Measurements from ENCODE around the gene RXRB.
A peak's percentile ranks its signal among the peaks of the same experiment; 100 is the strongest.

The RXRB gene

DNA sequence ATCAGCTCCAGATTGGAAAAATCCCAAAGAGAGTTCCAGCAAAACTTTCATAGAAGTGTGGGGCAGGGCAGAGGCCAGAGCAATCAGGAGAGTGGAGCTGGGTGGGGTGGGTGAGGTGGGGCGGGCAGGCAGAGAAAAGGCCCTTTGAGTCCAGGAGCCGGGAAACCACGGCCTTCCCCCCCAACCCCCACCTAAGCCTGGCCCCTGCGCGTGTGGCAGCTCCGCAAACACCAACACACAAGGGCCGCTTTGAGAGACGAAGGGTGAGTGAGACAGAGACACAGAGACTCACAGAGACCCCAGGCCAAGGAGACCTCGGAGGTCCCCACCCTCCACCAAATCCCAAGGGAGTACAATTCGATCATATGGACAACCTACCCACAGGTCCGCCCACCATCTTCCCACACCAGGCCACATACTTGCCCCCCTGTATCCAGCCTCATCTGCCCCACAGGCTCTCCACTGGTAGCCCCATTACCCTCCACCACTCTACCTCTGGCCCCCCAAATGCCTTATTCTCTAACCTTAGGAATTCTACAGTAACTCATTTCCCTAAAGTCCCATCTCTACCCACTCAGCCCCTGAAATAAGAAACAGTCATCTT is 9.9 kb downstream of the RXRB start:
- H3K9me3 ChIP-seq (replicated peaks in 1 of 11), result no peaks in the 10 kb centered on the region
- H3K9ac ChIP-seq, result no peak overlapping the region
- H3K27me3 ChIP-seq, result peaks cover 38 to 56% (median 52%) of the 10 kb centered on the region in 11 experiments
- no peak overlapping the region for H3K4me3 ChIP-seq
- no peak overlapping the region for H3K4me2 ChIP-seq
- TF ChIP-seq Cebpa-rat (IDR thresholded peaks at IDR 0.05), result no peak
- peaks cover 20 to 22% (median 21%) of the 10 kb centered on the region in 11 experiments for H3K36me3 ChIP-seq
- H3K27ac ChIP-seq, result no peak overlapping the region
- peaks cover 7 to 19% (median 13%) of the 10 kb centered on the region in 10 experiments for H3K4me1 ChIP-seq
- peaks cover 0 to 34% (median 20%) of the 10 kb centered on the region in 11 experiments; a peak in 16 of 22 replicates for H4K20me1 ChIP-seq

DNA sequence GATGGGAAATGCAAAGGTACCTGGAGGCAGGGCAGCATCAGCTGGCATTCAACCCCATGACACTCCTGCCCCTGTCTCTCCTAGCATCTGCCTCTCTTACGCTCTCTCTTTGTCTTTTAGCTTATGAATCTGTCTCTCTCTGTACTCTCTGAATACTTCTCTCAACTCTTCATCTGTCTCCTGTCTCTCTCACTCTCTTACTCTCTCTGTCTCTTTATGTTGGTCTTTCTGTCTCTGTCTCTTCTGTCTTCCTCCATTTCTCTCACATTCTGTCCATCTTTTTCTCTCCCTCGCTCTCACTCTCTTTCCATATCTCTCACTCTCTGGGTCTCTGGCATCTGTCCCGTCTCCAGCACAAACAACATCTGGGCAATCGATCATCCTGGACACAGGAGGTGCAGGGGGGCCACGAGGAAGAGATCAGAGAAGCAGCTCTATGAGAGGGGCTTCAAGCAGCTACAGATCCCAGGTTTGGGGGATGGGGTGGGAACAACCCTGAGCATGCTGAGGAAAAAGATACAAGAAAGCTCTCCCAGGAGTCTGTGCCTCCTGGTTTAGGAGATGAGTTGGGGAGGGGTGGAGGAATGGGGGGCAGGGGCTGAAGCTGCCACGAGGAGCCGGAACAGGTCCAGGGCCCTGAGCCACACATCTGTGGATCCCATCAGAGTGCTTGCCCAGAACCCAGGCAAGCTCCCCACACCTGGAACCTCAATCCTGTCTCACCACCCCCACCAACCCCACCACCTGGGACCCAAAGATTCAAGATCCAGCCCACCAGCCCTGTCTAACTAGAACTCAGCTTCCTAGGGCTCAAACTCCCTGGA is 10.6 kb downstream of the RXRB start:
- peaks cover 38 to 56% (median 52%) of the 10 kb centered on the region in 11 experiments for H3K27me3 ChIP-seq
- no peak overlapping the region for H3K4me2 ChIP-seq
- peaks cover 0 to 1% (median 0%) of the 10 kb centered on the region in 11 experiments; a peak in 1 of 22 replicates for H3K9me3 ChIP-seq (replicated peaks in 1 of 11)
- H4K20me1 ChIP-seq, result peaks cover 0 to 28% (median 14%) of the 10 kb centered on the region in 11 experiments; a peak in 15 of 22 replicates
- no peak overlapping the region for H3K27ac ChIP-seq
- H3K4me1 ChIP-seq, result peaks cover 7 to 19% (median 13%) of the 10 kb centered on the region in 10 experiments
- no peak overlapping the region for H3K9ac ChIP-seq
- H3K36me3 ChIP-seq, result peaks cover 13 to 15% (median 14%) of the 10 kb centered on the region in 11 experiments
- no peak overlapping the region for H3K4me3 ChIP-seq
- TF ChIP-seq Cebpa-rat (IDR thresholded peaks at IDR 0.05), result no peak

DNA sequence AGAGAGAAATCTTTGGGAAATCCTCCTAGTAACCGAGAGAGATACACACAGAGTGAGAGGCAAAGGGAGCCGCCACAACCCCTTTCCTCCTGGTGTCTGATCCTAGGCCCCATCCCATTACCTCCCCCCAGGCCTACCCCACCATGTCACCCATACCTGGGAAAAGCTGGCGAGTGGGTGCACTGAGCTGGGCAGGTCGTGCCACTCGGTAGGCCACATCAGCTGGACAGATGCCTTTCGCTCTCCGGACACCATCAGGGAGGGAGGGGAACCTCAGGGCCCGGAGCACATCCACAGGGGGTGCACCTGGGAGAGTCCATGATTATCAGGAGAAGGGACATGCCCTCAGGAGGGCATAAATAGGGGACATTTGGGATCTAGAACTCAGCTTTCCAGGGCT is 11.3 kb downstream of the RXRB start:
- Histone ChIP-seq H3K4me1 (peaks cover 7 to 21% (median 14%) of the 10 kb centered on the region in 10 experiments), H3K9ac (no peak overlapping the region), H3K4me2 (no peak overlapping the region), H3K9me3 (replicated peaks in 1 of 11) (peaks cover 0 to 8% (median 3%) of the 10 kb centered on the region in 11 experiments; a peak in 10 of 22 replicates), H3K27me3 (peaks cover 38 to 54% (median 52%) of the 10 kb centered on the region in 11 experiments), H3K4me3 (no peak overlapping the region), H3K27ac (no peak overlapping the region), H4K20me1 (peaks cover 0 to 24% (median 9%) of the 10 kb centered on the region in 11 experiments; a peak in 15 of 22 replicates), H3K36me3 (peaks cover 6 to 8% (median 7%) of the 10 kb centered on the region in 11 experiments; a peak in 21 of 22 replicates)
- no peak for TF ChIP-seq Cebpa-rat (IDR thresholded peaks at IDR 0.05)

DNA sequence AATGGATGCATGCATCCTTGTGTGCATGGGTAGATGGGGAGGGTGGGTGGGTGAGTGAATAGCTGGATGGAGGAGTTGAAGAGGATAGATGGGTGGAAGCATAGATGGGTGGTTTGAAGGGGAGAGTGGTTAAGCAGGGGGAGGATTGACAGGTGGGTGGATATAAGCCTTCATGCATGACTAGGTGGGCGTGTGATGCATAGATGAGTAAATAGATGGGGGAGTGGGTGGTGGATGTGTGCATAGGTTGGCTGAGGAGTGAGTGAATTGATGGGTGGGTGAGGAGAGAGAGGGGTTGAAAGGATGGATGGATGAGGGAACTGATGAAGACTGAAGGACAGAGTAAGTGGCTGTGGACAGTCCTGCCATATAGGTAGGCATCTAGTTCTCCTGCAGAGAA is 12.7 kb downstream of the RXRB start:
- Histone ChIP-seq H3K4me1 (peaks cover 12 to 31% (median 24%) of the 10 kb centered on the region in 10 experiments), H3K4me3 (no peak overlapping the region), H3K4me2 (no peak overlapping the region), H3K9ac (no peak overlapping the region), H3K9me3 (replicated peaks in 1 of 11) (peaks cover 0 to 21% (median 14%) of the 10 kb centered on the region in 11 experiments; a peak in 14 of 22 replicates), H3K36me3 (no peaks in the 10 kb centered on the region), H3K27ac (no peak overlapping the region), H3K27me3 (peaks cover 27 to 41% (median 39%) of the 10 kb centered on the region in 11 experiments), H4K20me1 (peaks cover 0 to 13% (median 0%) of the 10 kb centered on the region in 11 experiments; a peak in 5 of 22 replicates)
- TF ChIP-seq Cebpa-rat (IDR thresholded peaks at IDR 0.05), result no peak

DNA sequence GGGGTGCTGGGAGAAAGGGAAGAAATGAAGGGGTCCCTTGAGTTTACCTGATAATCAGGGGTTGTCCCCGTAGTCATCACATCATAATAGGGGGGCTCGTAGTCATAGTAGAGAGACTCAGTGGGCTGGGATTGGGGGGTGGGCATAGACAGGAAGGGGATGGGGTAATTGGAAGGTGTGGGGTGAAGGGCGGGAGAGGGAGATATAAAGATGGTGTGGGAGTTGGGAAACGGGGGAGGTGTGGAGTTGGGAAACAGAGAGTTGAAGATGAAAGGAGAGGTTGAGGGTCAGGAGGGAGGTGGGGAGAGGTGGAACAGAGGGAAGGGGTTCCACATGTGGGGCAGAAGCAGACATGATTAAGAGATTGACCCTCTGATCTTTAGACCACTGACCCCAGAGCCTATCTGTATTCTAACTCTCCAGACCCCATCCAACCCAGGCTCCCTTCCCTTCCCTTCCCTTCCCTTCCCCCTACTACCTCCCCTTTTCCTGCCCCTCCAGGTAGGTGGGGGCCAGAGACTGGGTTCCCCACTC is 14.7 kb downstream of the RXRB start:
- H3K4me3 ChIP-seq, result no peak overlapping the region
- TF ChIP-seq Cebpa-rat (IDR thresholded peaks at IDR 0.05), result no peak
- peaks cover 0 to 28% (median 17%) of the 10 kb centered on the region in 11 experiments; a peak in 14 of 22 replicates for H3K9me3 ChIP-seq (replicated peaks in 1 of 11)
- H3K4me2 ChIP-seq, result no peak overlapping the region
- peaks cover 7 to 20% (median 18%) of the 10 kb centered on the region in 11 experiments for H3K27me3 ChIP-seq
- H3K9ac ChIP-seq, result no peak overlapping the region
- peaks cover 5 to 18% (median 14%) of the 10 kb centered on the region in 10 experiments; a peak in 19 of 20 replicates for H3K4me1 ChIP-seq
- no peaks in the 10 kb centered on the region for H4K20me1 ChIP-seq
- H3K36me3 ChIP-seq, result no peaks in the 10 kb centered on the region
- H3K27ac ChIP-seq, result no peak overlapping the region

DNA sequence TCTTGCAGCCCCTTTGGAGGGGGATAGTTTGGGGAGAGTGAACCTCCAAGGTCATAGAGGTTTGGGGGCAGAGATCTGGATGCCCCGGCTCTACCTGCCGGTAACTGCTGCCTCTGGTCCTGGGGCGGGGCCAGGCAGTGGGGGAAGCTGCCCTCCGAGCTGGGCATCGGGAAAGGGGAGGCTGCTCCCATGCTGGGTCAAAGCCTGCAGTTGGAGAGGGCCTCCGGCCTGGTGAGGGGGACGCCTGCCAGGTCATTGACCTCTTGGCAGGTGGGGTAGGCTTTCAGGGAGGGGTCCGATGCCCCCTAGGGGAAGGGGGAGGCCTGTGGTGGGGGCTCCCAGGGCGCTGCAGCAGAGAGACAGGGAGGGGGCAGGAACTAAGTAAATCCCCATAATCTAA is 15.3 kb downstream of the RXRB start:
- H3K27me3 ChIP-seq, result peaks cover 3 to 15% (median 12%) of the 10 kb centered on the region in 11 experiments; a peak in 13 of 22 replicates
- TF ChIP-seq Cebpa-rat (IDR thresholded peaks at IDR 0.05), result no peak
- H3K4me3 ChIP-seq, result no peak overlapping the region
- no peak overlapping the region for H3K9ac ChIP-seq
- no peak overlapping the region for H3K27ac ChIP-seq
- H3K36me3 ChIP-seq, result no peaks in the 10 kb centered on the region
- H4K20me1 ChIP-seq, result no peaks in the 10 kb centered on the region
- peaks cover 5 to 18% (median 14%) of the 10 kb centered on the region in 10 experiments; a peak in 19 of 20 replicates for H3K4me1 ChIP-seq
- H3K9me3 ChIP-seq (replicated peaks in 1 of 11), result peaks cover 0 to 28% (median 17%) of the 10 kb centered on the region in 11 experiments; a peak in 14 of 22 replicates
- no peak overlapping the region for H3K4me2 ChIP-seq

DNA sequence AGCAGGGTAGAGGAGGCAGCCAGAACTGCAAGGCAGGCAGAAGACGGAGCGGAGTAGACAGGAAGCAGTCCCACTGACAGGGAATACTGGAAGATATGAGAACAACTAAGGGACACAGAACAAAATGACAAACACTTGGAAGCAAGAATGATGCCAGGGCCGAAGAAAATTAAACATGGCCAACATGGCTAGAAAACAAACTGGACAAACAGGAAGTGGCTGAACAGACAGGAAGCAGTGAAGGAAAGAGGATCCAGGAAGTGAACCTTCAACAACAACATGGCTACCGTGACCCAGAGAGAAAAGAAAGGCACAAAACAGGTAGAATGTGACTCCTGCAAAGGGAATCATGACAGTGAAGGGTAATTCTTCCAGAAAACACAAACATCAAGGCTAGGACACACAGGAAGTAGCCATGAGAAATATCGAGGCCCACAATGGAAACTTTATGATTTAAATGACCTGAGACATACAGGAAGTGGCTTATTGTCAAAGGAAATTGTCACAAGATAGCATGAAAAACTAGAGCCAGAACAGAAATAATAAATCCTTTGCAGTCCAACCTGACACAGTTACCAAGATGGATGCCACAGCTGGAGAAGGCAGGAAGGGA is 17.3 kb downstream of the RXRB start:
- Histone ChIP-seq H3K27ac (peak overlapping the region; percentile 61 to 84 (median 74); a peak in 21 of 22 replicates), H4K20me1 (no peaks in the 10 kb centered on the region), H3K4me2 (peak overlapping the region; percentile 34 to 69 (median 46)), H3K9ac (peak overlapping the region in 6 of 11 experiments; percentile 12 to 48 (median 21); a peak in 7 of 22 replicates), H3K27me3 (no peaks in the 10 kb centered on the region), H3K36me3 (no peaks in the 10 kb centered on the region), H3K4me3 (peak overlapping the region in 6 of 10 experiments; percentile 2 to 21 (median 9); a peak in 8 of 20 replicates), H3K4me1 (peaks cover 5 to 25% (median 16%) of the 10 kb centered on the region in 10 experiments; a peak in 19 of 20 replicates), H3K9me3 (replicated peaks in 1 of 11) (peaks cover 0 to 28% (median 17%) of the 10 kb centered on the region in 11 experiments; a peak in 14 of 22 replicates)
- no peak for TF ChIP-seq Cebpa-rat (IDR thresholded peaks at IDR 0.05)

DNA sequence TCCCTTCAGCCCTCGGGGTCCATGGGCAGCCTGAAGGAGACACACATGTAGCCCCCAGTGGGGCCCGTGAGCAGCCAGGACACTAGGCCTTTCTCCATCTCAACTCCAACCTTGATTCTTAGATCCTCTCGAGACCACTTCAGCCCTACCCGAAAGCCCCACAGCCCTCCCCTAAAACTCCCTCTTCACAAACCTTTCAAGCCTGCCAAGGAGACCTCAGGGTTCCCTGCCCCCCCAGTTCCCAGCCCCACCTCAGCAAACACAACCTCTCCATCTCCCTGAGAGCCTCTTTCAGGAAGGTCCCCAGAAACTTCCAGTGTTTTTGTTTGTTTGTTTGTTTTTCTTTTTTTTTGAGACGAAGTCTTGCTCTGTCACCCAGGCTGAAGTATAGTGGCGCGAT is 19.3 kb downstream of the RXRB start:
- TF ChIP-seq Cebpa-rat (IDR thresholded peaks at IDR 0.05), result no peak
- Histone ChIP-seq H3K4me2 (no peak overlapping the region), H3K4me3 (no peak overlapping the region), H3K27ac (no peak overlapping the region), H3K27me3 (no peaks in the 10 kb centered on the region), H4K20me1 (no peaks in the 10 kb centered on the region), H3K9me3 (replicated peaks in 1 of 11) (peaks cover 0 to 28% (median 17%) of the 10 kb centered on the region in 11 experiments; a peak in 14 of 22 replicates), H3K4me1 (peaks cover 8 to 45% (median 33%) of the 10 kb centered on the region in 10 experiments; a peak in 19 of 20 replicates), H3K36me3 (no peaks in the 10 kb centered on the region), H3K9ac (no peak overlapping the region)

Data from BLaER1 treated with 17β-estradiol and CSF1 and Interleukin-3, amounts not matched to agents 10 nM and 100 nM (cell line).